ENCODE measurements around the gene STK32B.

GRCh38 chr4:5032813-5033212 is 18.5 kb upstream of the STK32B start:
- TF ChIP-seq CTCF (conservative IDR thresholded peaks at IDR 0.05; ENCODE audit: low read length) (no peak), EZH2phosphoT487 (IDR thresholded peaks at IDR 0.05; ENCODE audit: borderline replicate concordance) (no peak)

Data from Loucy (cell line).